ACHN (cell line): ENCODE data around the gene FOXL3.

Experiments used
- DNase-seq: peaks from one replicate; pipeline ENCODE4 v3.0.0-alpha.2; 2015
- in situ Hi-C: cut with HindIII; loops from 2 replicates; pipeline ENCODE4 v1.10.0; 2017; ENCODE audit warnings: low sequenced_read_pairs, low pct_ligation_motif_present, low pct_unique_long_range_greater_than_20kb

FOXL3 gene

DNA sequence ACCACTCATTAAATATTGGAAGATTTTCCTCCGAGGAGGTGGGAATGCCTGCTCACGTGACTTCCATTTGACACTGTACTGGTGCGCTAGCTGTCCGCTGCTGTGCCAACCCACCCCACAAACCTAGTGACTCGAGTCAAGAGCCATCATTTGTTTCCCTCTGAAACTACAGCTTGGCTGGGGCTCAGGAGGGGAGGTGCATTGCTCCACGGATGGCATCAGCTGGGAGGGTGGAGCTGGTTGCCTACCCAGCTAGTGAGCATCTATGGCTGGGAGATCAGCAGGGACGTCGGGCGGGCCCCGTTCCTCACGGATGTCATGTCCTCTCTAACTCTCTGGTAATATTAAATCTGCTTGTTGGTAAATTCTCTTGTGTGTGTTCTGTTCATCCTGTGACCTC is 9.5 kb upstream of the FOXL3 start:
- DNase-seq: no peak
- in situ Hi-C loops: no loop called here

DNA sequence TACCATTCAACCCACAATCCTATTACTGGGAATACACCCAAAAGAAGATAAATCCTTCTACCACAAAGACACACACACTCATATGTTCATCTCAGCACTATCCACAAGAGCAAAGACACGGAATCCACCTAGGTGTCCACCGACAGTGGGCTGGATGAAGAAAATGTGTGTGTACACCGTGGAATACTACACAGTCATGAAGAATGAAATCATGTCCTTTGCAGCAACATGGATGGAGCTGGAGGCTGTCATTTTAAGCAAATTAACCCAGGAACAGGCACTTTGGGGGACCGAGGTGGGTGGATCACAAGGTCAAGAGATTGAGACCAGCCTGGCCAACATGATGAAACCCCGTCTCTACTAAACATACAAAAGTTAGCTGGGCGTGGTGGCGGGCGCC is 8.3 kb upstream of the FOXL3 start:
- no peak for DNase-seq
- in situ Hi-C loops: no loop called here

- no peak for DNase-seq
- in situ Hi-C loops: no loop called here
Observed at GRCh38 chr7:282621-283020, 7.3 kb upstream of the FOXL3 start.

- DNase-seq: no peak
- in situ Hi-C loops: no loop called here
Observed at GRCh38 chr7:284762-285722, 4.9 kb upstream of the FOXL3 start.

DNA sequence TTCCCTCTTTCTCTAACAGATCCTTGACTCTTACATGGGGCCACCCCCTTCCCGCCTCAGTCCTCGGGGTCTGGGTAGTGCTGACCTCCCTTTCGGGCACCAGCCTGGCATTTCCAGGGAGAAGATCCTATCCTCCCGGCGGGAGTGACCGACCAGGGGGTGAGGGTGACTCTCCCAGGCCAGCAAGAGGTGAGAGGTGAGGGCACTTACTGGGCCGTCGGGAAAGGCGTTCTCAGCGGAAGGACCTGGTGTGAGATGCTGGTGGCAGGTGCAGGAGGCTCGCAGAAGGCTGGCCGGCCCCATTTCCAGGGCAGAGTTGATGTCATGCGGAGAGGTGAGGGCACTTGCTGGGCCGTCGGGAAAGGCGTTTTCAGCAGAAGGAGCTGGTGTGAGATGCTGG is 4.2 kb upstream of the FOXL3 start:
- no peak for DNase-seq
- in situ Hi-C loops: no loop called here

- in situ Hi-C loops: no loop called here
- DNase-seq: no peak
Observed at GRCh38 chr7:286266-286665, 3.7 kb upstream of the FOXL3 start.

- DNase-seq: no peak
- in situ Hi-C loops: no loop called here
Observed at GRCh38 chr7:288671-289101, 1.3 kb upstream of the FOXL3 start.

- in situ Hi-C loops: no loop called here
- DNase-seq: no peak
Observed at GRCh38 chr7:289209-289755, 688 bp upstream of the FOXL3 start.

DNA sequence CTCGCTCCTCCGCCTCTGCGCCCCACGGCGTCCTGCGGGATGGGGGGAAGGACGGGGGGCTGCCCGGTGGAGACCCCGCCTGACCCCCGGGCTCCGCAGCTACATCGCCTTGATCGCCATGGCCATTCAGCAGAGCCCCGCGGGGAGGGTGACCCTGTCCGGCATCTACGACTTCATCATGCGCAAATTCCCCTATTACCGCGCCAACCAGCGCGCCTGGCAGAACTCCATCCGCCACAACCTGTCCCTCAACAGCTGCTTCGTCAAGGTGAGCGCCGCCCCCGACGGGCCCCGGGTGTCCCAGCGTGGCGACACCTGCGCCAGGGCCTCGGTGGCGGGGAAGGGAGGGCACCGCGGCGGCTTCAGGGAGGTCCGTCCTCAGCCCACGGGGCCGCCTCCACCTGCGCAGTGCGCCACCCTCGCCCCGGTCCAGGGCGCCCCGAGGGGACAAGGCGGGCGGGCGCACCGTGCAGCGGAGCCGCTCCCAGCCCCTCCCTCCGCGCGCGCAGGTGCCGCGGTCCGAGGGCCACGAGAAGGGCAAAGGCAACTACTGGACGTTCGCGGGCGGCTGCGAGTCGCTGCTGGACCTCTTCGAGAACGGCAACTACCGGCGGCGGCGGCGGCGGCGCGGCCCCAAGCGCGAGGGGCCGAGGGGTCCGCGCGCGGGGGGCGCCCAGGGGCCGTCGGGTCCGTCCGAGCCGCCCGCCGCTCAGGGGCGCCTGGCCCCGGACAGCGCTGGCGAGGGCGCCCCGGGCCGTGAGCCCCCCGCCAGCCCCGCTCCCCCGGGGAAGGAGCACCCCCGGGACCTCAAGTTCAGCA is 793 bp downstream of the FOXL3 start:
- in situ Hi-C loops: no loop called here
- no peak for DNase-seq

- in situ Hi-C loops: no loop called here
- DNase-seq: peak; percentile 24
Observed at GRCh38 chr7:291373-292092, 1.6 kb downstream of the FOXL3 start.

DNA sequence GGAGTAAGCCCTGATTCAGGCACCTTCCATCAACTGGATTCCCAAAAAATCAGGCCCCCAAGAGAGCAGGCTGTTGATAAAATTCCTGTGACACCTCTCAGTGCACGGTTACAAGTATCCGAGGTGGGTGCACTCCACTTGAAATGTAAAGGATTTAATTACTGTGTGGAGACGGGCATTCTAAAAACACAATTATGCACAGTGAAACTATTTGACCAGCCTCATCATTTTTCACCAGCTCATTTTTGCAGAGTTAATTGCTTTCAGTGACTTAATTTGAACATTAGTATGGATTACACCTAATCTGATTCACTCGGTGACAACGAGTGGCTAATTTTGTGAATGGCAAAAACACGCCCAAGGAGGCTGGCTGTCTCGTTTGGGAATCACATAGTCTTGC is 2.3 kb downstream of the FOXL3 start:
- in situ Hi-C loops: no loop called here
- DNase-seq: no peak

DNA sequence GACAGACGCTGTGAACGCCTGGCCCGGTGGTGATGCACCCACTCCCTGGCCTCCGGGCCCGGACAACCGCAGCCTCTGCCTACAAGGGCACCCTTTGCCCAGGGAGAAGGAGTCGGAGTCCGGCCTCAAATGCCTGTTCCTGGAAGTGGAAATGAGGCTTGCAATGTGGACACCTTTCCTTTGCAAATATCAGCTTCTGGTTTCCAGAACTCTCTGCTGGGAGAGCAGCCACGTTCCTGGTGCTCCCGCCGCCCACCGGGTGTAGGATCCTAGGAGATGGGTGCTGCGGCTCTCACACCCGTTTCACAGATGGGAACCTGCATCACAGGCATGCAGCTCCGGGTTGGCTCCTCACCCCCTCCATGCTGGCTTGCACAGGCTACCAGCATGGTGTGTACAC is 2.9 kb downstream of the FOXL3 start:
- no peak for DNase-seq
- in situ Hi-C loops: no loop called here

- DNase-seq: no peak
- in situ Hi-C loops: no loop called here
Observed at GRCh38 chr7:293681-294439, 3.9 kb downstream of the FOXL3 start.

DNA sequence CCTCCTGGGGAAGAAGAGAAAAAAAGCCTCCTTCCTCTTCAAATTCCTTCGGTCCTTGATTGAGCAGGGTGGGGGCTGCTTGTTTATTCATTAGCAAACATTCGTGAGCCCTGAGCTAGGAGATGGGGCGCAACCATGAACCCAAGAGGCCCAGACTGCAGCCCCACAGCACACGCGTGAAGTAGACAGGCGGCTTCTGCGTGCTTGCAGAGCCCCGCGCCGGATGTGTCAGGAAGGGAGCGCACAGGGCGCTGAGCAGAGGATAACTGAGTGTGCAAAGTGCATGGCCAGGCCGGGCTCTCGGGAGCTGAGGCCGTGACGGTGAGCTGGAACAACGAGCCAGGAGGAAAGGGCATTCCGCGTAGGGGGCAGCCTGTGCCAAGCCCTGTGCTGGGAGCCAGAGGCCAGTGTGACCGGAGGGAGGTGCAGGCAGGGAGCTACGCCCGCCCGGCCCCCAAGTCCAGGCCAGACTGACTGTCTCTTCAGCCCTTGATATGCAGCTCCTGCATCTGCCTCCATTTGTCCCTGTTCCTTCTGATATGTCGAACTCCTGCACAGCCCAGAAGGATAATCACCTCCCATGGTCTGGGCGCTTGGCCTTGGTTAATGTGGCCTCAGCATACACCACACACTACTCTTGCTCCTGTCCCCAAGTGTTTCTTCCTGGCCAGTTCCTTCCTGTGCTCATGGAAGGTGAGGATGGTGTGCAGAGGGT is 4.6 kb downstream of the FOXL3 start:
- in situ Hi-C loops: no loop called here
- DNase-seq: no peak

- no peak for DNase-seq
- in situ Hi-C loops: no loop called here
Observed at GRCh38 chr7:295155-296154, 5.5 kb downstream of the FOXL3 start.

DNA sequence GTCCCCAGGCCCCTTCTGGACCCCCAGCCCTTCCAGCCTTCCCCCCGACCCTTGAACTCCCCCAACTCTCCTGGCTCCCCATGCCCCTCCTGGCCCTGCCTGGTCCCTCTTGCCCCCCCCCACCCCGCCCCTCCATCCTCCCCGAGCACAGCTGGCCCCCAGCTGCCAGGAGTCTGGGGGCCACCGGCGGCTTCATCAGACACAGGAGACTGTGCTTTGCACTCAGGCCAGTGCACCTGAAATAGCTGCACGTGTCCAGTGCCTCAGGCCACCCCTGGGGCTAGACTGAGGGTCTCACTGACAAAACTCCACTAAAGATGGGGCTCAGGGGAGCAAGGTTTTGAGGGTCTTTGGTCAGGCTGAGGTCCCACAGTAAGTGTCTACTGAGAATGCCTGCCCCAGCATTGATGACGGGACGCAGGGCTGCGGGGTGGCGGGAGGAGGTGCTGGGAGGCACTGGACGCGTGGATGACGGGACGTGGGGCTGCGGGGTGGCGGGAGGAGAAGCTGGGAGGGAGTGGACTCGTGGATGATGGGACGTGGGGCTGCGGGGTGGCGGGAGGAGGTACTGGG is 6.5 kb downstream of the FOXL3 start:
- in situ Hi-C loops: no loop called here
- DNase-seq: no peak
